GM19438 (cell line): ENCODE data around the gene CCDC107.

ENCODE experiments used
- ATAC-seq: cut with Tn5 transposase; IDR thresholded peaks from one replicate; pipeline ENCODE4 v1.9.1; 2021; ENCODE audit warnings: low read depth; ENCODE audit not compliant: unreplicated experiment

The CCDC107 gene

GRCh38 chr9:35700031-35700430, 41.9 kb downstream of the CCDC107 start:
- no peak for ATAC-seq

DNA sequence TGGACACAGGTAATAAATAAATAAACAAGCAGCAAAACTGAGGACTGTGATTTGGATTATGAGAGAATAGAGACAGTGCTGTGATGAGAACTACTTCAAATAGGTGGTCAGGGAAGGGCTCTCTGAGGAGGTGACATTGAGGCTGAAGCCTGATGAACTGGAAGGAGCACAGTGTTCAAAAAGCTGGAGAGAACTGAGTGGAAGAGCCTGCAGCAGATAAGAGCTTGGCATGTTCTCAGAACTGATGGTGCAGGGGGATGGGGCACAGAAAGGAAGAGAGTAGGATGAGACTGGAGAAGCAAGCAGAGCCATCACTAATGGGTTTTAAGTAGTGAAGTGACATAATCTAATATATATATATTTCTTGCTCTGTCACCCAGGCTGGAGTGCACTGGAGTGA, 42.9 kb downstream of the CCDC107 start:
- no peak for ATAC-seq

DNA sequence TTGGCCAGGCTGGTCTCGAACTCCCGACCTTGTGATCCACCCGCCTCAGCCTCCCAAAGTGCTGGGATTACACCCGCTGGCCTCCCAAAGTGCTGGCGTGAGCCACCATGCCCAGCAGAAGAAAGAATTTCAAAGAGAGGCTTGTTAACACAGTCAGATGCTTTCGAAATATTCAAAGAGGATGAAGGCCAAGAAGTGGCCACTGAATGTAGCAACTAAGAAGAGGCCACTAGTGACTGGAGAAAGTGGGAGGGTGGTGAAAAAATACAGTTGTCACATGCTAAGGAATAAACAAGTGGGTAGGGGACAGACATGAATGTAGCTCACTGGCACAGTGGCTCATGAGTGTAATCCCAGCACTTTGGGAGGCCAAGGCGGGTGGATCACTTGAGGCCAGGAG, 44.6 kb downstream of the CCDC107 start:
- no peak for ATAC-seq

GRCh38 chr9:35703906-35704672, 46.0 kb downstream of the CCDC107 start:
- no peak for ATAC-seq

- ATAC-seq: no peak
Measured at GRCh38 chr9:35705372-35705771, 47.3 kb downstream of the CCDC107 start.

DNA sequence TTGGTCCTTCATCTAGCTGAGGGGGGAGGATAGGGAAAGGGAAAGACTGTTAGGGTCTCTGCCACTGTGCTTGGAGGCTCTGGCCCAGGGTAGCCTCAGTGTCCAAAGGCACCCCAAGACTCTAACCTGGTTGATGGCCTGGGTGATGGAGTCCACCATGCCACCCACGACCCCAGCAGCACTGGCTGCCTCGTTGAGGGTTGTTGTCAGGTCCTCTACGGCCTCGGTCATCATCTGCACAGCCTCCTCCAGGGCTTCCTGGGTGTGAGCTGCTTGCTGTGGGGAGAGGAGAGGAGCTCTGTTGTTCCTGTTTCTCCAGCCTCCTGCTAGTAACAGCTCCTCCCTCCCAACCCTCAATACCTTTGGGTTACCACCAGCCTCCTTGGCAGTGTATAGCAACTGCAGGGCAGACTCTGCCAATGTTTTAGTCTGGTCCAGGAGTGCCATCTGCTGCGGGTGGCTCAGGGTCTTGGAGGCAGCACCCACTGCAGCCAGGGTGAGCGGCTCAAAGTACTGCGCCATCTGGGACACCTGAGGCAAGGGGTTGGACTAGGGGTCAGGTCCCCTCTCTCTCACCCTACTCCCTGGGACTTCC, 47.8 kb downstream of the CCDC107 start:
- ATAC-seq: no peak

GRCh38 chr9:35706951-35707350, 48.9 kb downstream of the CCDC107 start:
- ATAC-seq: no peak

DNA sequence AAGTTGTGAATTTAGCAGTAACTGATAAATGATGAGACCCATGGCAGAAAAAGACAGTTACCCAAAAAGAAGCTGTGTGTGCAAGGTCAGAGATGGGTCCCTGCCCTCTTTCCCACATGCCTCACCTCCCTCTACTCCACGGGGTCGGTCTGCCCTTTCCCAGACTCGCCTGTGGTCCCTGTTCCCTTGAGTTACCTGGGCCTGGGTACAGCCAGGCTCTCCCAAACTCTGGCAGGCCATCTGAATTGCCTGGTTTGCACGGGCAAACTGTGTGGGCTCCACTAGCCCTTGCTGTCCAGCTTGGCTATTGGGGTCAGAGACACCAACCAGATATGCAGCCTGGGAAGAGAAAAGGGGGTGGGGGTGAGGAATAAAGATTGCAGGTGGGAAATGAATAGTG, 50.1 kb downstream of the CCDC107 start:
- ATAC-seq: no peak

- no peak for ATAC-seq
Measured at GRCh38 chr9:35710818-35711500, 52.9 kb downstream of the CCDC107 start.
